Thoracic aorta (tissue), 2 donors: Measurements from ENCODE around the gene AFAP1L2. TPM values are rescaled to one million over a fixed set of nuclear protein-coding genes. Genes with fewer than 3 reads are reported as not detected.

ENCODE experiments used
- ATAC-seq: fragments of 150-250 bp; one replicate; pipeline ENCODE4 v1.8.0; 2017; ENCODE audit warnings: low read depth; ENCODE audit not compliant: insufficient number of reproducible peaks, low FRiP score
- DNase-seq: peaks from one replicate; pipeline ENCODE4 v3.0.0-alpha.2; 2020; ENCODE audit warnings: low spot score
- H3K27ac ChIP-seq, 2 donors: fragments of 200-600 bp; sonication (generic); 1 replicate in 1 of 2; 2 replicates in 1 of 2; pipeline ENCODE4 v1.5.1; 2016; ENCODE audit warnings: mild to moderate bottlenecking in 2 of 2, moderate library complexity in 2 of 2
- H3K27me3 ChIP-seq: fragments of 200-600 bp; sonication (generic); replicated peaks from 2 replicates; pipeline ENCODE4 v1.6.0; 2016; ENCODE audit warnings: mild to moderate bottlenecking; ENCODE audit not compliant: insufficient read depth
- H3K36me3 ChIP-seq: fragments of 200-600 bp; sonication (generic); one replicate; pipeline ENCODE4 v1.5.1; 2016
- H3K4me1 ChIP-seq, 2 donors: fragments of 200-600 bp; sonication (generic); 1 replicate in 1 of 2; 2 replicates in 1 of 2; pipeline versions ENCODE4 v1.5.1 to v1.6.0; 2016; ENCODE audit warnings: low read depth in 2 of 2, mild to moderate bottlenecking in 1 of 2; ENCODE audit not compliant: control insufficient read depth in 1 of 2
- H3K4me3 ChIP-seq: fragments of 200-600 bp; sonication (generic); 2 replicates; pipeline ENCODE4 v1.5.1; 2016; ENCODE audit warnings: mild to moderate bottlenecking
- H3K9me3 ChIP-seq: fragments of 200-600 bp; sonication (generic); 2 replicates; pipeline ENCODE4 v1.5.1; 2016
- CTCF ChIP-seq: fragments of 200-600 bp; sonication (generic); IDR thresholded peaks from one replicate; pipeline ENCODE4 v1.5.1; 2019; ENCODE audit warnings: antibody characterized with exemption
- total RNA-seq, 2 donors: library from RNA; depleted of rRNA; stranded (reverse); fragments of >200 nt; gene quantifications; one replicate each; pipeline versions ENCODE4 v1.1.0 to v1.2.3, GENCODE V29; 2016

The AFAP1L2 gene
- total RNA-seq, 2 donors from 2014 or later, result 7.7 to 13.3 TPM

DNA sequence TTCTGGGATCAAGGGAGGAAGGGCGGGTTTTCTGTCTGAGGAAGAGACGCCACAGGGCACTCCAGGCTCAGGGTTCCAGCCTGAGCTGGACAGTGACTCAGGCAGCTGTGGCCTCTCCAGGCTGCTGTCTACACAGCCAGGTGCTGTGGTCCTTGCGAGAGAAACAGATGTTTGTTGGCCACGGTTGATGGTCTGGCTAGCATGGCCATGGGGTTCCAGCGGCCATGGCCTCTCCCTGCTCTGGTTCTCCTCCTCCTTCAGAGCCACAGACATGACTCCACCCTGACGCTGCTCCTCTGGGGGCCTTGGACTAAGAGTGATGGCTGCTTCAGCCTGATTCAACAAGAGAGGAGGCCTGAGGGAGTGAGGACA, 75.9 kb downstream of the AFAP1L2 start:
- H3K4me3 ChIP-seq, result no peak overlapping the region
- H3K27me3 ChIP-seq, result no peaks in the 10 kb centered on the region
- no peak for TF ChIP-seq CTCF
- ATAC-seq (no peak), DNase-seq (no peak)
- H3K4me1 ChIP-seq, result peaks cover 9 to 38% of the 10 kb centered on the region in 2 donors
- H3K36me3 ChIP-seq, result no peaks in the 10 kb centered on the region
- H3K27ac ChIP-seq, result no peak overlapping the region
- no peaks in the 10 kb centered on the region for H3K9me3 ChIP-seq

GRCh38 chr10:114327537-114328440, 76.5 kb downstream of the AFAP1L2 start:
- no peaks in the 10 kb centered on the region for H3K27me3 ChIP-seq
- no peak for TF ChIP-seq CTCF
- no peaks in the 10 kb centered on the region for H3K36me3 ChIP-seq
- peaks cover 9 to 32% of the 10 kb centered on the region in 2 donors for H3K4me1 ChIP-seq
- H3K9me3 ChIP-seq, result no peaks in the 10 kb centered on the region
- ATAC-seq (no peak), DNase-seq (no peak)
- H3K4me3 ChIP-seq, result no peak overlapping the region
- no peak overlapping the region for H3K27ac ChIP-seq

GRCh38 chr10:114326795-114327194, 77.5 kb downstream of the AFAP1L2 start:
- ATAC-seq (no peak), DNase-seq (no peak)
- no peak for TF ChIP-seq CTCF
- Histone ChIP-seq H3K27ac (no peak overlapping the region), H3K36me3 (no peaks in the 10 kb centered on the region), H3K4me3 (no peak overlapping the region), H3K4me1 (peaks cover 3 to 22% of the 10 kb centered on the region in 2 donors), H3K27me3 (no peaks in the 10 kb centered on the region), H3K9me3 (no peaks in the 10 kb centered on the region)

- no peak for ATAC-seq
- Histone ChIP-seq H3K27ac (no peak overlapping the region), H3K36me3 (no peaks in the 10 kb centered on the region), H3K9me3 (no peaks in the 10 kb centered on the region), H3K4me3 (no peak overlapping the region), H3K4me1 (peaks cover 0 to under 1% of the 10 kb centered on the region in 2 donors), H3K27me3 (no peaks in the 10 kb centered on the region)
- TF ChIP-seq CTCF, result no peak
- DNase-seq, result no peak
Measured at GRCh38 chr10:114323023-114323422, 81.3 kb downstream of the AFAP1L2 start.

- Histone ChIP-seq H3K4me1 (no peaks in the 10 kb centered on the region), H3K27ac (no peak overlapping the region), H3K9me3 (no peaks in the 10 kb centered on the region), H3K4me3 (no peak overlapping the region), H3K27me3 (no peaks in the 10 kb centered on the region), H3K36me3 (no peaks in the 10 kb centered on the region)
- no peak for TF ChIP-seq CTCF
- ATAC-seq (no peak), DNase-seq (no peak)
Measured at GRCh38 chr10:114322344-114322743, 82.0 kb downstream of the AFAP1L2 start.
